ENCODE data around the gene CNFN. TPM values are rescaled to one million over a fixed set of nuclear protein-coding genes. Genes with fewer than 3 reads are reported as not detected.

The CNFN gene
- total RNA-seq, 1 donor from 2014 or later, result not detected

DNA sequence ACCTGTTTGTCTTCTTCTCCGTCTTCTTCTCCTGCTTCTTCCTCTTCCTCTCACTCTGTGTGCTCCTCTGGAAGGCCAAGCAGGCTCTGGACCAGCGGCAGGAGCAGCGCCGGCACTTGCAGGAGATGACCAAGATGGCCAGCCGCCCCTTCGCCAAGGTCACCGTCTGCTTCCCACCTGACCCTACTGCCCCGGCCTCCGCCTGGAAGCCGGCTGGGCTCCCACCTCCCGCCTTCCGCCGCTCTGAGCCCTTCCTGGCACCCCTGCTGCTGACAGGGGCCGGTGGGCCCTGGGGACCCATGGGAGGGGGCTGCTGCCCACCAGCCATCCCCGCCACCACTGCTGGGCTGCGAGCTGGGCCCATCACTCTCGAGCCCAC, 13.9 kb downstream of the CNFN start:
- no peak for DNase-seq (ENCODE audit: extremely low read depth, low read depth, low spot score)

DNA sequence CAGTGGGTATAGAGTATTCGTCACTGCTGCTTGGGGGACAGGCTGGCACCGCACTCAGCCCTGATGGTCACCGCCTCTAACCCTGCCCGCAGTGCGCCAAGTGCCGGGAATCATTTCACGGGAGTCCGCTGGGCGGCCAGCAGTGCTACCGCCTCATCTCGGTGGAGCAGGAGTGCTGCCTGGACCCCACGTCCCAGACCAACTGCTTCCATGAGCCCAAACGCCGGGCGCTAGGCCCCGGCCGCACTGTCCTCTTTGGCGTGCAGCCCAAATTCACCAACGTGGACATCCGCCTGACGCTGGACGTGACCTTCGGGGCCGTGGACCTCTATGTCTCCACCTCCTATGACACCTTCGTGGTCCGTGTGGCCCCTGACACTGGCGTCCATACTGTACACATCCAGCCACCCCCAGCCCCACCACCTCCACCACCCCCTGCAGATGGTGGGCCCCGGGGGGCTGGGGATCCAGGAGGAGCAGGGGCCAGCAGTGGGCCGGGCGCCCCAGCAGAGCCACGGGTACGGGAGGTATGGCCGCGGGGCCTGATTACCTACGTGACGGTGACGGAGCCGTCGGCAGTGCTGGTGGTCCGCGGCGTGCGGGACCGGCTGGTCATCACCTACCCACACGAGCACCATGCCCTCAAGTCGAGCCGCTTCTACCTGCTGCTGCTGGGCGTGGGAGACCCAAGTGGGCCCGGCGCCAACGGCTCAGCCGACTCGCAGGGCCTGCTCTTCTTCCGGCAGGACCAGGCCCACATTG, 14.5 kb downstream of the CNFN start:
- DNase-seq (ENCODE audit: extremely low read depth, low read depth, low spot score), result no peak

GRCh38 chr19:42374826-42375376, 15.2 kb downstream of the CNFN start:
- no peak for DNase-seq (ENCODE audit: extremely low read depth, low read depth, low spot score)

GRCh38 chr19:42370626-42371175, 19.4 kb downstream of the CNFN start:
- DNase-seq (ENCODE audit: extremely low read depth, low read depth, low spot score), result no peak

- no peak for DNase-seq (ENCODE audit: extremely low read depth, low read depth, low spot score)
Measured at GRCh38 chr19:42370068-42370520, 20.0 kb downstream of the CNFN start.

GRCh38 chr19:42369433-42370067, 20.5 kb downstream of the CNFN start:
- DNase-seq (ENCODE audit: extremely low read depth, low read depth, low spot score), result no peak

DNA sequence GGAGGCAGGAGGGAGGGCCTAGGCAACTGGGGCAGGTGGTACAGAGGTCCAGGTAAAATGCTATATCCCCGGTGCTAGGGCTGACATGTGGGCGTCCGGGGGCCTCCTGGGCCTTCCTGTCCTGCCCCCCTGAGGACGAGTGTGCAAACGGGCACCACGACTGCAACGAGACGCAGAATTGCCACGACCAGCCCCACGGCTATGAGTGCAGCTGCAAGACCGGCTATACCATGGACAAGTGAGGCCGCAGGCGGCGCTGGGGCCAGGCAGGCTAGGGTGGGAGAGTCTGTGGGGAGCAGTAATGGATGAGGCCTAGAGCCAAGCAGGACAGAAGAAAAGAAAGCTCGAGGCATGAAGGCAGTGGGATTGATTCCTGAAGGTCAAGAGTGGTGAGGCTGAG, 21.3 kb downstream of the CNFN start:
- no peak for DNase-seq (ENCODE audit: extremely low read depth, low read depth, low spot score)

GRCh38 chr19:42368360-42368759, 21.7 kb downstream of the CNFN start:
- DNase-seq (ENCODE audit: extremely low read depth, low read depth, low spot score), result no peak

GRCh38 chr19:42367929-42368328, 22.2 kb downstream of the CNFN start:
- no peak for DNase-seq (ENCODE audit: extremely low read depth, low read depth, low spot score)

GRCh38 chr19:42366673-42367072, 23.4 kb downstream of the CNFN start:
- DNase-seq (ENCODE audit: extremely low read depth, low read depth, low spot score), result no peak

DNA sequence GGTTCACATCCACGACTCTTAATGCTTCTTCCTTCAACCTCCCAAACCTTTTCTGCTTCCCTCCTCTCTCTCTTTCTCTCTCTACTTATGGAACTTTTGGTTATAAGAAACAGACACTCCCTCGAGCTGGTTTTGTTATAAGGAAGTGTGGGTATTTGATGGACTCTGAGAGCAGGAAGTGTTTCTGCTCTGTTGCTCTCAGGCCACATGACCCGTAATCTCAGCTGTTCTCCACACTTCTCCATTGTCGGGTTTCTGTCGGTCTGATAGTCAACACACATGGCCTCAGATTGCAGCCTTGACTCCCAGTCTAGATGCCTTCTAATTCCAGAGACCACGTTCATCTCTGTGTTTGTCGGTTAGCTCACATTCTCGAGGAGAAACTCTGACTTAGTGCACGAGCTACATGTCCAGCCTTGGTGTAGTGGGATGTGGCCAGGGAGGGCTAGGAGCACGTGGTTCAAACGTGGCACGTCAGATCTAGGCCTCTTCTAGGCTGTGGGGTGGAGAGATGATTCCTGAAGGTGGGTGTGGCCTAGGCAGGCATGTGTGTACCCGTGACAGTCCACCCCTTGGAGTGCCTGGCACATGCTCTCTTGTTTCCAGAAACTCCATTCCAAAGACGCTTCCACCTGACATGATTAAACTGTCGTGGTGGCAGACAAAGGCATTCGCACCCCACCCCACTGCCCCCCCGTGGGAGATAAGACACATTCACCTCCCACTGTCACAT, 26.3 kb downstream of the CNFN start:
- DNase-seq (ENCODE audit: extremely low read depth, low read depth, low spot score), result no peak

GRCh38 chr19:42362891-42363440, 27.1 kb downstream of the CNFN start:
- no peak for DNase-seq (ENCODE audit: extremely low read depth, low read depth, low spot score)

- no peak for DNase-seq (ENCODE audit: extremely low read depth, low read depth, low spot score)
Measured at GRCh38 chr19:42362342-42362741, 27.8 kb downstream of the CNFN start.

- DNase-seq (ENCODE audit: extremely low read depth, low read depth, low spot score), result no peak
Measured at GRCh38 chr19:42361545-42361910, 28.6 kb downstream of the CNFN start.

- DNase-seq (ENCODE audit: extremely low read depth, low read depth, low spot score), result no peak
Measured at GRCh38 chr19:42360787-42361544, 29.1 kb downstream of the CNFN start.

GRCh38 chr19:42357290-42357689, 32.8 kb downstream of the CNFN start:
- DNase-seq (ENCODE audit: extremely low read depth, low read depth, low spot score), result no peak

DNA sequence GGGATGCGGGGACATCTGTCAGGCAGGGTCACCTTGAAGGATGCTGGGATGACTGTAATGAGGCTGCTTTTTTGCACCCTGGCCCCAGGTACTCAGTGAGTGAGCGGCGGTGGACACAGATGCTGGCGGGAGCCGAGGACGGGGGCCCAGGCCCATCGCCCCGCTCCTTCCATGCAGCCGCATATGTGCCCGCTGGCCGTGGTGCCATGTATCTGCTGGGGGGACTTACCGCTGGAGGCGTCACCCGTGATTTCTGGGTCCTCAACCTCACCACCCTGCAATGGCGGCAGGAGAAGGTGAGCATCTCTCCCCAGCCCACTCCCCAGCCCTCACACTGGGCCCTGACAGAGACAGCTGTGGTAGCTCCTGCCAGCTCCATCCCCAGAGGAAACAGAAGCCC, 33.4 kb downstream of the CNFN start:
- no peak for DNase-seq (ENCODE audit: extremely low read depth, low read depth, low spot score)

DNA sequence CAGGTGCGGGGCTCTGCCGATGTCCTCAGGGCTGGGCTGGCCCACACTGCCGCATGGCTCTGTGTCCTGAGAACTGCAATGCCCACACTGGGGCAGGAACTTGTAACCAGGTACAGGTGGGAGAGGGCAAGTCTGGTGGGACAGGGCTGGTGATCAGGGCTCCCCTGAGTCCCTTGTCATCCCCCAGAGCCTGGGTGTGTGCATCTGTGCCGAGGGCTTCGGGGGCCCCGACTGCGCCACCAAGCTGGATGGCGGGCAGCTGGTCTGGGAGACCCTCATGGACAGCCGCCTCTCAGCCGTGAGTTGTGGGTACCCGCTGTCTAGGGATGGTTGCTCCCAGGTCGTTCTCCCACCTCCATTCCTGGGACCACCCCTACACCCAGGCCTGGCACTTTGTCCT, 34.2 kb downstream of the CNFN start:
- no peak for DNase-seq (ENCODE audit: extremely low read depth, low read depth, low spot score)

DNA sequence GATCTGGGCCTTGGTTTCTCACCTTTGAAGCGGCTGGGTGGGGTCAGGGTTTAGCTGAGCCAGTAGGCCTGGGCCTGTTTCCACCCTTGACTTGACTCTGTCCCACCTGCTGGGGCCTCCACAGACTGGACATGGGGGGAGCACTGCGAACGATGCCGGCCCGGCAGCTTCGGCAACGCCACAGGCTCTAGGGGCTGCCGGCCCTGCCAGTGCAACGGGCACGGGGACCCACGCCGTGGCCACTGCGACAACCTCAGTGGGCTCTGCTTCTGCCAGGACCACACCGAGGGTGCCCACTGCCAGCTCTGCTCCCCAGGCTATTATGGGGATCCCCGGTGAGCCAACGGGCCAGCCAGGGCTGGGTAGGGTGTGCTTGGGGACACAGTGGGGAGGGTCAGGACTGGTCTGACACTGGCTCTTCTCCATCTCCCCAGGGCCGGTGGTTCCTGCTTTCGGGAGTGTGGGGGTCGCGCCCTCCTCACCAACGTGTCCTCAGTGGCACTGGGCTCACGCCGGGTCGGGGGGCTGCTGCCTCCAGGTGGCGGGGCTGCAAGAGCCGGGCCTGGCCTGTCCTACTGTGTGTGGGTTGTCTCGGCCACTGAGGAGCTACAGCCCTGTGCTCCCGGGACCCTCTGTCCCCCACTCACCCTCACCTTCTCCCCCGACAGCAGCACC, 36.6 kb downstream of the CNFN start:
- no peak for DNase-seq (ENCODE audit: extremely low read depth, low read depth, low spot score)

Measured in glomerular endothelial cell (primary cell).